GM23338 (cell line): ENCODE measurements around the gene FREM3. TPM values are rescaled to one million over a fixed set of nuclear protein-coding genes. Genes with fewer than 3 reads are reported as not detected.

Source experiments
- ATAC-seq: fragments of 200-7000 bp; cut with Tn5 transposase; 3 replicates; pipeline ENCODE4 v1.9.1; 2020
- DNase-seq: peaks from one replicate; pipeline ENCODE4 v3.0.0-alpha.2; 2015; ENCODE audit warnings: low spot score
- H2AFZ ChIP-seq: fragments of 200-600 bp; sonication (generic); 2 replicates; pipeline ENCODE4 v1.8.0; 2016; ENCODE audit warnings: antibody characterized with exemption, mild to moderate bottlenecking, moderate library complexity
- H3F3A ChIP-seq: fragments of 200-600 bp; sonication (generic); replicated peaks from 2 replicates; pipeline ENCODE4 v1.8.0; 2017; ENCODE audit warnings: antibody characterized with exemption, mixed run types, low read depth
- H3K27ac ChIP-seq: fragments of 200-600 bp; sonication (generic); 2 replicates; pipeline ENCODE4 v1.6.1; 2016; ENCODE audit warnings: low read depth
- H3K27me3 ChIP-seq: fragments of 200-600 bp; sonication (generic); 2 replicates; pipeline ENCODE4 v1.8.0; 2016; ENCODE audit warnings: mild to moderate bottlenecking, mixed run types, moderate library complexity; ENCODE audit not compliant: insufficient read depth
- H3K36me3 ChIP-seq: fragments of 200-600 bp; sonication (generic); 2 replicates; pipeline ENCODE4 v1.8.0; 2016; ENCODE audit warnings: mild to moderate bottlenecking; ENCODE audit not compliant: insufficient read depth
- H3K4me1 ChIP-seq: fragments of 200-600 bp; sonication (generic); 2 replicates; pipeline ENCODE4 v1.8.0; 2016; ENCODE audit warnings: mild to moderate bottlenecking, moderate library complexity; ENCODE audit not compliant: insufficient read depth
- H3K4me2 ChIP-seq: fragments of 200-600 bp; sonication (generic); 2 replicates; pipeline ENCODE4 v1.7.1; 2017; ENCODE audit warnings: mixed run types
- H3K4me3 ChIP-seq: fragments of 200-600 bp; sonication (generic); 2 replicates; pipeline ENCODE4 v1.6.1; 2016; ENCODE audit warnings: mixed run types
- H3K79me2 ChIP-seq: fragments of 200-600 bp; sonication (generic); replicated peaks from 2 replicates; pipeline ENCODE4 v1.8.0; 2017; ENCODE audit warnings: mild to moderate bottlenecking; ENCODE audit not compliant: insufficient read depth
- H3K9me2 ChIP-seq: fragments of 200-600 bp; sonication (generic); 2 replicates; pipeline ENCODE4 v1.8.0; 2017; ENCODE audit not compliant: insufficient read depth
- H4K20me1 ChIP-seq: fragments of 200-600 bp; sonication (generic); replicated peaks from 2 replicates; pipeline ENCODE4 v1.8.0; 2017; ENCODE audit warnings: mild to moderate bottlenecking; ENCODE audit not compliant: insufficient read depth
- H3K27ac Mint-ChIP-seq: 2 replicates; pipeline ENCODE4 v1.8.0; 2020; ENCODE audit warnings: inconsistent platforms, mild to moderate bottlenecking, moderate library complexity, mixed read lengths
- H3K27me3 Mint-ChIP-seq: 3 replicates; pipeline ENCODE4 v1.8.0; 2022; ENCODE audit warnings: low read depth, mild to moderate bottlenecking, moderate library complexity, mixed read lengths, inconsistent platforms; ENCODE audit not compliant: insufficient read depth, poor library complexity
- H3K36me3 Mint-ChIP-seq: 3 replicates; pipeline ENCODE4 v1.8.0; 2021; ENCODE audit warnings: low read depth, mild to moderate bottlenecking, inconsistent platforms, moderate library complexity, mixed read lengths
- H3K4me1 Mint-ChIP-seq: 3 replicates; pipeline ENCODE4 v1.8.0; 2020; ENCODE audit warnings: mild to moderate bottlenecking, inconsistent platforms, mixed read lengths
- H3K4me3 Mint-ChIP-seq: 3 replicates; pipeline ENCODE4 v1.8.0; 2021; ENCODE audit warnings: moderate library complexity, mild to moderate bottlenecking, inconsistent platforms, mixed read lengths
- H3K9me3 Mint-ChIP-seq: 3 replicates; pipeline ENCODE4 v1.8.0; 2020; ENCODE audit warnings: moderate library complexity, mild to moderate bottlenecking, inconsistent platforms, mixed read lengths
- CREB1 ChIP-seq: fragments of 250-450 bp; sonication (Bioruptor Pico); IDR thresholded peaks from 2 replicates; pipeline ENCODE4 v1.5.0; 2020; ENCODE audit warnings: low read depth, mild to moderate bottlenecking, moderate library complexity
- CTCF ChIP-seq, 2 experiments: fragments of 200-600 bp in 1 of 2; sonication (generic) in 1 of 2; conservative IDR thresholded peaks; 2 replicates each; pipeline versions ENCODE4 v1.5.1 to v1.6.1; 2016 to 2017; ENCODE audit warnings: antibody characterized with exemption in 2 of 2, low read depth in 2 of 2, mild to moderate bottlenecking in 2 of 2, moderate library complexity in 1 of 2
- EZH2 ChIP-seq: fragments of 200-600 bp; sonication (generic); IDR thresholded peaks from one replicate; pipeline ENCODE4 v1.8.0; 2017; ENCODE audit warnings: antibody characterized with exemption, mild to moderate bottlenecking, low read depth; ENCODE audit not compliant: unreplicated experiment
- EZH2phosphoT487 ChIP-seq: fragments of 200-600 bp; sonication (generic); IDR thresholded peaks from one replicate; pipeline ENCODE4 v1.8.1; 2018; ENCODE audit warnings: antibody characterized with exemption; ENCODE audit not compliant: unreplicated experiment
- JUNB ChIP-seq: IDR thresholded peaks from one replicate; pipeline ENCODE4 v1.6.1; 2016; ENCODE audit warnings: antibody characterized with exemption; ENCODE audit not compliant: unreplicated experiment
- NANOG ChIP-seq: IDR thresholded peaks from 2 replicates; pipeline ENCODE4 v1.6.1; 2016; ENCODE audit warnings: antibody characterized with exemption, borderline replicate concordance
- POLR2AphosphoS5 ChIP-seq: IDR thresholded peaks from 2 replicates; pipeline ENCODE4 v1.6.1; 2016; ENCODE audit warnings: antibody characterized with exemption, low read depth
- REST ChIP-seq: IDR thresholded peaks from one replicate; pipeline ENCODE4 v1.6.1; 2018; ENCODE audit warnings: antibody characterized with exemption; ENCODE audit not compliant: unreplicated experiment
- STAT1 ChIP-seq: IDR thresholded peaks from one replicate; pipeline ENCODE4 v1.6.1; 2016; ENCODE audit warnings: antibody characterized with exemption; ENCODE audit not compliant: unreplicated experiment
- ZNF114 ChIP-seq: fragments of 250-450 bp; sonication (Bioruptor Pico); IDR thresholded peaks from 2 replicates; pipeline ENCODE4 v1.5.0; 2020; ENCODE audit warnings: mild to moderate bottlenecking, moderate library complexity
- ZNF331 ChIP-seq: fragments of 250-450 bp; sonication (Bioruptor Pico); IDR thresholded peaks from 2 replicates; pipeline ENCODE4 v1.5.0; 2020; ENCODE audit warnings: low read depth, mild to moderate bottlenecking, moderate library complexity
- polyA plus RNA-seq: library from polyadenylated mRNA; unstranded; fragments of >200 nt; fragmentation: Nextera tagmentation; extraction: Ambion mirVana; gene quantifications from 2 replicates; pipeline ENCODE4 v1.2.1, GENCODE V29; 2016
- total RNA-seq: library from RNA; depleted of rRNA; stranded (reverse); fragments of >200 nt; shearing (Covaris generic); gene quantifications from 2 replicates; pipeline ENCODE4 v1.2.3, GENCODE V29; 2014
- TF ChIP-seq, protein P1 (sequence below): IDR thresholded peaks from 2 replicates; pipeline ENCODE4 v1.6.1; 2016; ENCODE audit warnings: antibody characterized with exemption
- TF ChIP-seq, protein P2 (sequence below): fragments of 250-450 bp; sonication (Bioruptor Pico); IDR thresholded peaks from 2 replicates; pipeline ENCODE4 v1.5.0; 2020; ENCODE audit warnings: mild to moderate bottlenecking, moderate library complexity

Gene FREM3
- total and polyA plus RNA-seq, 2 experiments from 2014 or later, result 0.03 to 0.07 TPM

GRCh38 chr4:143653031-143653430 is 47.4 kb downstream of the FREM3 start:
- Mint-ChIP-seq H3K27ac (no peak overlapping the region), H3K4me3 (no peak overlapping the region), H3K27me3 (no peaks in the 10 kb centered on the region), H3K36me3 (peaks cover 6% of the 10 kb centered on the region), H3K9me3 (peaks cover 7% of the 10 kb centered on the region), H3K4me1 (no peaks in the 10 kb centered on the region)
- no peaks in the 10 kb centered on the region for H3F3A ChIP-seq
- no peaks in the 10 kb centered on the region for H3K79me2 ChIP-seq
- no peaks in the 10 kb centered on the region for H3K9me2 ChIP-seq
- ATAC-seq, result no peak
- no peak overlapping the region for H2AFZ ChIP-seq
- H3K4me3 ChIP-seq, result no peak overlapping the region
- no peak overlapping the region for H3K27ac ChIP-seq
- no peak for DNase-seq
- no peaks in the 10 kb centered on the region for H3K4me1 ChIP-seq
- H4K20me1 ChIP-seq, result no peaks in the 10 kb centered on the region
- TF ChIP-seq ZNF331 (CRISPR knock-in tag) (no peak), NANOG (no peak), CTCF (conservative IDR thresholded peaks at IDR 0.05; ENCODE audit: low read depth in 2 of 2) (no peak), REST (no peak), EZH2phosphoT487 (no peak), ZNF114 (CRISPR knock-in tag) (no peak), JUNB (no peak), CREB1 (CRISPR knock-in tag) (no peak), POLR2AphosphoS5 (no peak), EZH2 (no peak), STAT1 (no peak)
- TF ChIP-seq, protein P1, sequence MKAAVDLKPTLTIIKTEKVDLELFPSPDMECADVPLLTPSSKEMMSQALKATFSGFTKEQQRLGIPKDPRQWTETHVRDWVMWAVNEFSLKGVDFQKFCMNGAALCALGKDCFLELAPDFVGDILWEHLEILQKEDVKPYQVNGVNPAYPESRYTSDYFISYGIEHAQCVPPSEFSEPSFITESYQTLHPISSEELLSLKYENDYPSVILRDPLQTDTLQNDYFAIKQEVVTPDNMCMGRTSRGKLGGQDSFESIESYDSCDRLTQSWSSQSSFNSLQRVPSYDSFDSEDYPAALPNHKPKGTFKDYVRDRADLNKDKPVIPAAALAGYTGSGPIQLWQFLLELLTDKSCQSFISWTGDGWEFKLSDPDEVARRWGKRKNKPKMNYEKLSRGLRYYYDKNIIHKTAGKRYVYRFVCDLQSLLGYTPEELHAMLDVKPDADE, result no peak
- TF ChIP-seq, protein P2, sequence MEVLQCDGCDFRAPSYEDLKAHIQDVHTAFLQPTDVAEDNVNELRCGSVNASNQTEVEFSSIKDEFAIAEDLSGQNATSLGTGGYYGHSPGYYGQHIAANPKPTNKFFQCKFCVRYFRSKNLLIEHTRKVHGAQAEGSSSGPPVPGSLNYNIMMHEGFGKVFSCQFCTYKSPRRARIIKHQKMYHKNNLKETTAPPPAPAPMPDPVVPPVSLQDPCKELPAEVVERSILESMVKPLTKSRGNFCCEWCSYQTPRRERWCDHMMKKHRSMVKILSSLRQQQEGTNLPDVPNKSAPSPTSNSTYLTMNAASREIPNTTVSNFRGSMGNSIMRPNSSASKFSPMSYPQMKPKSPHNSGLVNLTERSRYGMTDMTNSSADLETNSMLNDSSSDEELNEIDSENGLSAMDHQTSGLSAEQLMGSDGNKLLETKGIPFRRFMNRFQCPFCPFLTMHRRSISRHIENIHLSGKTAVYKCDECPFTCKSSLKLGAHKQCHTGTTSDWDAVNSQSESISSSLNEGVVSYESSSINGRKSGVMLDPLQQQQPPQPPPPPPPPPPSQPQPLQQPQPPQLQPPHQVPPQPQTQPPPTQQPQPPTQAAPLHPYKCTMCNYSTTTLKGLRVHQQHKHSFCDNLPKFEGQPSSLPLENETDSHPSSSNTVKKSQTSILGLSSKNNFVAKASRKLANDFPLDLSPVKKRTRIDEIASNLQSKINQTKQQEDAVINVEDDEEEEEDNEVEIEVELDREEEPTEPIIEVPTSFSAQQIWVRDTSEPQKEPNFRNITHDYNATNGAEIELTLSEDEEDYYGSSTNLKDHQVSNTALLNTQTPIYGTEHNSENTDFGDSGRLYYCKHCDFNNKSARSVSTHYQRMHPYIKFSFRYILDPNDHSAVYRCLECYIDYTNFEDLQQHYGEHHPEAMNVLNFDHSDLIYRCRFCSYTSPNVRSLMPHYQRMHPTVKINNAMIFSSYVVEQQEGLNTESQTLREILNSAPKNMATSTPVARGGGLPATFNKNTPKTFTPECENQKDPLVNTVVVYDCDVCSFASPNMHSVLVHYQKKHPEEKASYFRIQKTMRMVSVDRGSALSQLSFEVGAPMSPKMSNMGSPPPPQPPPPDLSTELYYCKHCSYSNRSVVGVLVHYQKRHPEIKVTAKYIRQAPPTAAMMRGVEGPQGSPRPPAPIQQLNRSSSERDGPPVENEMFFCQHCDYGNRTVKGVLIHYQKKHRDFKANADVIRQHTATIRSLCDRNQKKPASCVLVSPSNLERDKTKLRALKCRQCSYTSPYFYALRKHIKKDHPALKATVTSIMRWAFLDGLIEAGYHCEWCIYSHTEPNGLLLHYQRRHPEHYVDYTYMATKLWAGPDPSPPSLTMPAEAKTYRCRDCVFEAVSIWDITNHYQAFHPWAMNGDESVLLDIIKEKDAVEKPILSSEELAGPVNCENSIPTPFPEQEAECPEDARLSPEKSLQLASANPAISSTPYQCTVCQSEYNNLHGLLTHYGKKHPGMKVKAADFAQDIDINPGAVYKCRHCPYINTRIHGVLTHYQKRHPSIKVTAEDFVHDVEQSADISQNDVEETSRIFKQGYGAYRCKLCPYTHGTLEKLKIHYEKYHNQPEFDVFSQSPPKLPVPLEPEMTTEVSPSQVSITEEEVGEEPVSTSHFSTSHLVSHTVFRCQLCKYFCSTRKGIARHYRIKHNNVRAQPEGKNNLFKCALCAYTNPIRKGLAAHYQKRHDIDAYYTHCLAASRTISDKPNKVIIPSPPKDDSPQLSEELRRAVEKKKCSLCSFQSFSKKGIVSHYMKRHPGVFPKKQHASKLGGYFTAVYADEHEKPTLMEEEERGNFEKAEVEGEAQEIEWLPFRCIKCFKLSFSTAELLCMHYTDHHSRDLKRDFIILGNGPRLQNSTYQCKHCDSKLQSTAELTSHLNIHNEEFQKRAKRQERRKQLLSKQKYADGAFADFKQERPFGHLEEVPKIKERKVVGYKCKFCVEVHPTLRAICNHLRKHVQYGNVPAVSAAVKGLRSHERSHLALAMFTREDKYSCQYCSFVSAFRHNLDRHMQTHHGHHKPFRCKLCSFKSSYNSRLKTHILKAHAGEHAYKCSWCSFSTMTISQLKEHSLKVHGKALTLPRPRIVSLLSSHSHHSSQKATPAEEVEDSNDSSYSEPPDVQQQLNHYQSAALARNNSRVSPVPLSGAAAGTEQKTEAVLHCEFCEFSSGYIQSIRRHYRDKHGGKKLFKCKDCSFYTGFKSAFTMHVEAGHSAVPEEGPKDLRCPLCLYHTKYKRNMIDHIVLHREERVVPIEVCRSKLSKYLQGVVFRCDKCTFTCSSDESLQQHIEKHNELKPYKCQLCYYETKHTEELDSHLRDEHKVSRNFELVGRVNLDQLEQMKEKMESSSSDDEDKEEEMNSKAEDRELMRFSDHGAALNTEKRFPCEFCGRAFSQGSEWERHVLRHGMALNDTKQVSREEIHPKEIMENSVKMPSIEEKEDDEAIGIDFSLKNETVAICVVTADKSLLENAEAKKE (CRISPR knock-in tag), result no peak
- H3K36me3 ChIP-seq, result no peaks in the 10 kb centered on the region
- no peaks in the 10 kb centered on the region for H3K27me3 ChIP-seq
- H3K4me2 ChIP-seq, result no peak overlapping the region
